Liver (tissue), 9 donors: ENCODE measurements around the gene LRMDA. TPM values are rescaled to one million over a fixed set of nuclear protein-coding genes. Genes with fewer than 3 reads are reported as not detected.

Source experiments
- DNase-seq: peaks from one replicate; pipeline ENCODE4 v3.0.0-alpha.2; 2017; ENCODE audit warnings: low spot score
- H3K27ac ChIP-seq, 2 donors: one replicate each; pipeline ENCODE4 v1.7.0; 2013; ENCODE audit warnings: inconsistent platforms in 2 of 2, low read length in 2 of 2, control low read depth in 1 of 2, low read depth in 1 of 2, mild to moderate bottlenecking in 1 of 2
- H3K27me3 ChIP-seq, 4 donors: one replicate each; pipeline versions ENCODE4 v1.6.1 to v1.7.0; 2013; ENCODE audit warnings: low read length in 3 of 4, inconsistent platforms in 1 of 4, mild to moderate bottlenecking in 1 of 4, moderate library complexity in 1 of 4; ENCODE audit not compliant: control insufficient read depth in 4 of 4, insufficient read depth in 4 of 4
- H3K36me3 ChIP-seq, 4 donors: one replicate each; pipeline versions ENCODE4 v1.6.1 to v1.7.0; 2013; ENCODE audit warnings: low read length in 3 of 4, mild to moderate bottlenecking in 3 of 4, low read depth in 1 of 4, moderate library complexity in 1 of 4; ENCODE audit not compliant: control insufficient read depth in 4 of 4, insufficient read depth in 3 of 4
- H3K4me1 ChIP-seq, 4 donors: one replicate each; pipeline versions ENCODE4 v1.6.1 to v1.7.0; 2013; ENCODE audit warnings: low read length in 3 of 4, mild to moderate bottlenecking in 3 of 4, moderate library complexity in 1 of 4; ENCODE audit not compliant: control insufficient read depth in 4 of 4, insufficient read depth in 4 of 4
- H3K4me3 ChIP-seq, 3 donors: one replicate each; pipeline versions ENCODE4 v1.6.1 to v1.7.0; 2013; ENCODE audit warnings: low read length in 3 of 3, control low read depth in 1 of 3, low read depth in 1 of 3, mild to moderate bottlenecking in 1 of 3
- H3K9ac ChIP-seq, 2 donors: one replicate each; pipeline ENCODE4 v1.7.0; 2013; ENCODE audit warnings: low read length in 2 of 2, mild to moderate bottlenecking in 2 of 2, moderate library complexity in 2 of 2, control low read depth in 1 of 2, low read depth in 1 of 2
- H3K9me3 ChIP-seq, 4 donors: one replicate each; pipeline versions ENCODE4 v1.6.1 to v1.7.0; 2013; ENCODE audit warnings: low read length in 3 of 4; ENCODE audit not compliant: control insufficient read depth in 4 of 4
- ATF3 ChIP-seq: IDR thresholded peaks from 2 replicates; pipeline ENCODE4 v1.6.1; 2016; ENCODE audit warnings: antibody characterized with exemption
- EGR1 ChIP-seq, 2 donors: IDR thresholded peaks; 2 replicates each; pipeline ENCODE4 v1.6.1; 2016 to 2018; ENCODE audit warnings: antibody characterized with exemption in 2 of 2, low read depth in 2 of 2
- FOXA1 ChIP-seq: IDR thresholded peaks from 2 replicates; pipeline ENCODE4 v1.6.1; 2016; ENCODE audit warnings: antibody characterized with exemption
- FOXA2 ChIP-seq: IDR thresholded peaks from 2 replicates; pipeline ENCODE4 v1.6.1; 2016; ENCODE audit warnings: antibody characterized with exemption
- GABPA ChIP-seq, 2 donors: IDR thresholded peaks in 1 of 2; conservative IDR thresholded peaks in 1 of 2; 2 replicates each; pipeline ENCODE4 v1.6.1; 2016; ENCODE audit warnings: antibody characterized with exemption in 2 of 2, mild to moderate bottlenecking in 1 of 2, moderate library complexity in 1 of 2
- HNF4A ChIP-seq, 2 donors: conservative IDR thresholded peaks; 2 replicates each; pipeline ENCODE4 v1.6.1; 2016; ENCODE audit warnings: antibody characterized with exemption in 2 of 2, mild to moderate bottlenecking in 2 of 2
- HNF4G ChIP-seq: IDR thresholded peaks from 2 replicates; pipeline ENCODE4 v1.6.1; 2016; ENCODE audit warnings: antibody characterized with exemption
- JUND ChIP-seq, 2 donors: IDR thresholded peaks; 2 replicates each; pipeline ENCODE4 v1.6.1; 2016; ENCODE audit warnings: antibody characterized with exemption in 2 of 2
- NR2F2 ChIP-seq: IDR thresholded peaks from 2 replicates; pipeline ENCODE4 v1.6.1; 2016; ENCODE audit warnings: antibody characterized with exemption
- RAD21 ChIP-seq, 2 donors: IDR thresholded peaks; 2 replicates each; pipeline ENCODE4 v1.6.1; 2016; ENCODE audit warnings: antibody characterized with exemption in 2 of 2, mild to moderate bottlenecking in 2 of 2
- RXRA ChIP-seq, 2 donors: IDR thresholded peaks; 2 replicates each; pipeline ENCODE4 v1.6.1; 2017 to 2018; ENCODE audit warnings: antibody characterized with exemption in 2 of 2, mild to moderate bottlenecking in 1 of 2
- SP1 ChIP-seq: IDR thresholded peaks from 2 replicates; pipeline ENCODE4 v1.6.1; 2018; ENCODE audit warnings: antibody characterized with exemption, mild to moderate bottlenecking
- TAF1 ChIP-seq: conservative IDR thresholded peaks from 2 replicates; pipeline ENCODE4 v1.6.1; 2016; ENCODE audit warnings: antibody characterized with exemption, mild to moderate bottlenecking
- YY1 ChIP-seq: IDR thresholded peaks from 2 replicates; pipeline ENCODE4 v1.6.1; 2016; ENCODE audit warnings: antibody characterized with exemption, mild to moderate bottlenecking
- WGBS: extraction: QIAGEN DNeasy Blood & Tissue Kit; methylation state at CpG from one replicate; pipeline ENCODE4 v1.1.7; 2013; 5-methylcytosine and 5-hydroxymethylcytosine counted together
- polyA plus RNA-seq, 2 donors: library from polyadenylated mRNA; stranded (reverse) in 1 of 2; unstranded in 1 of 2; fragments of 200-250 nt in 1 of 2; fragments of >200 nt in 1 of 2; fragmentation: Nextera tagmentation in 1 of 2; extraction: Ambion mirVana in 1 of 2; gene quantifications; one replicate each; pipeline versions ENCODE4 v1.2.1 to v1.2.3, GENCODE V29; 2013 to 2015
- total RNA-seq, 2 donors: library from RNA; depleted of rRNA; stranded (reverse); fragments of >200 nt; gene quantifications; one replicate each; pipeline ENCODE4 v1.2.3, GENCODE V29; 2014
- TF ChIP-seq, protein P1 (sequence below): fragments of 150-350 bp; IDR thresholded peaks from 2 replicates; pipeline ENCODE4 v1.5.1; 2017; ENCODE audit warnings: improper control_type of control experiment, low read depth, low read length; ENCODE audit not compliant: missing input control
- TF ChIP-seq, protein P2 (sequence below): IDR thresholded peaks from 2 replicates; pipeline ENCODE4 v1.6.1; 2016; ENCODE audit warnings: antibody characterized with exemption, mild to moderate bottlenecking
- TF ChIP-seq, protein P3 (sequence below): IDR thresholded peaks from 2 replicates; pipeline ENCODE4 v1.6.1; 2016; ENCODE audit warnings: antibody characterized with exemption
- TF ChIP-seq, protein P4 (sequence below): IDR thresholded peaks from 2 replicates; pipeline ENCODE4 v1.6.1; 2016; ENCODE audit warnings: antibody characterized with exemption
- donor health status: healthy.
- donor health status: healthy.
- donor health status: healthy.
- donor health status: healthy.
- donor health status: healthy.

The LRMDA gene
- total and polyA plus RNA-seq, 4 donors = 7.9 to 15.8 (median 11.3) TPM

DNA sequence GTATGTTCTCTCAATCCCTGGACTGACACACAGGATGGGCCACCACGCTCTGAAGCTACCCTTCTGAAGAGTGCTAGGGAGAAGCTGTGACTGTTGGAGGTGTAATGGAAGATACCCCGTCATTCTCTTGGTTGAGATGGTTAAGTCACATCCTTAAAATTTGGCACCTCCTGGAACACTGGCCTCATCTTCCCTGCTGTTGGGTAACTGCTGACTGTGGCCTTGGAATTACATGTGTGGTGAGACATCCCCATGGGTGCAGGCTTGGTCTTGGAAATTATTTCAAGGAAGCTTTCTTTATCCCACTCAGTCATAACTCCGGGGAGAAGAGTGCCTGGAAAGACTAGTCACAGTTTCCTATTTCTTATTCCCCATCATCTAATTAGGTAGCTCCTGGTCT lies 62.0 kb downstream of the LRMDA start:
- H3K27ac ChIP-seq = no peak overlapping the region
- no peak for DNase-seq
- H3K9me3 ChIP-seq = no peaks in the 10 kb centered on the region
- H3K36me3 ChIP-seq = peaks cover 0 to 3% (median 0%) of the 10 kb centered on the region in 4 donors
- WGBS = 97% methylated on average over 3 of the region's 3 CpGs
- no peak for TF ChIP-seq SP1
- no peak for TF ChIP-seq HNF4G
- TF ChIP-seq FOXA2 = no peak
- no peak for TF ChIP-seq NR2F2
- TF ChIP-seq GABPA (IDR thresholded peaks at IDR 0.05 in 1 of 2, conservative IDR thresholded peaks at IDR 0.05 in 1 of 2) = no peak
- no peak for TF ChIP-seq JUND (IDR thresholded peaks at IDR 0.05)
- TF ChIP-seq YY1 = no peak
- no peak for TF ChIP-seq TAF1
- no peak for TF ChIP-seq ATF3
- TF ChIP-seq, protein P1, sequence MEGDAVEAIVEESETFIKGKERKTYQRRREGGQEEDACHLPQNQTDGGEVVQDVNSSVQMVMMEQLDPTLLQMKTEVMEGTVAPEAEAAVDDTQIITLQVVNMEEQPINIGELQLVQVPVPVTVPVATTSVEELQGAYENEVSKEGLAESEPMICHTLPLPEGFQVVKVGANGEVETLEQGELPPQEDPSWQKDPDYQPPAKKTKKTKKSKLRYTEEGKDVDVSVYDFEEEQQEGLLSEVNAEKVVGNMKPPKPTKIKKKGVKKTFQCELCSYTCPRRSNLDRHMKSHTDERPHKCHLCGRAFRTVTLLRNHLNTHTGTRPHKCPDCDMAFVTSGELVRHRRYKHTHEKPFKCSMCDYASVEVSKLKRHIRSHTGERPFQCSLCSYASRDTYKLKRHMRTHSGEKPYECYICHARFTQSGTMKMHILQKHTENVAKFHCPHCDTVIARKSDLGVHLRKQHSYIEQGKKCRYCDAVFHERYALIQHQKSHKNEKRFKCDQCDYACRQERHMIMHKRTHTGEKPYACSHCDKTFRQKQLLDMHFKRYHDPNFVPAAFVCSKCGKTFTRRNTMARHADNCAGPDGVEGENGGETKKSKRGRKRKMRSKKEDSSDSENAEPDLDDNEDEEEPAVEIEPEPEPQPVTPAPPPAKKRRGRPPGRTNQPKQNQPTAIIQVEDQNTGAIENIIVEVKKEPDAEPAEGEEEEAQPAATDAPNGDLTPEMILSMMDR = no peak
- TF ChIP-seq HNF4A (conservative IDR thresholded peaks at IDR 0.05) = no peak
- TF ChIP-seq, protein P2, sequence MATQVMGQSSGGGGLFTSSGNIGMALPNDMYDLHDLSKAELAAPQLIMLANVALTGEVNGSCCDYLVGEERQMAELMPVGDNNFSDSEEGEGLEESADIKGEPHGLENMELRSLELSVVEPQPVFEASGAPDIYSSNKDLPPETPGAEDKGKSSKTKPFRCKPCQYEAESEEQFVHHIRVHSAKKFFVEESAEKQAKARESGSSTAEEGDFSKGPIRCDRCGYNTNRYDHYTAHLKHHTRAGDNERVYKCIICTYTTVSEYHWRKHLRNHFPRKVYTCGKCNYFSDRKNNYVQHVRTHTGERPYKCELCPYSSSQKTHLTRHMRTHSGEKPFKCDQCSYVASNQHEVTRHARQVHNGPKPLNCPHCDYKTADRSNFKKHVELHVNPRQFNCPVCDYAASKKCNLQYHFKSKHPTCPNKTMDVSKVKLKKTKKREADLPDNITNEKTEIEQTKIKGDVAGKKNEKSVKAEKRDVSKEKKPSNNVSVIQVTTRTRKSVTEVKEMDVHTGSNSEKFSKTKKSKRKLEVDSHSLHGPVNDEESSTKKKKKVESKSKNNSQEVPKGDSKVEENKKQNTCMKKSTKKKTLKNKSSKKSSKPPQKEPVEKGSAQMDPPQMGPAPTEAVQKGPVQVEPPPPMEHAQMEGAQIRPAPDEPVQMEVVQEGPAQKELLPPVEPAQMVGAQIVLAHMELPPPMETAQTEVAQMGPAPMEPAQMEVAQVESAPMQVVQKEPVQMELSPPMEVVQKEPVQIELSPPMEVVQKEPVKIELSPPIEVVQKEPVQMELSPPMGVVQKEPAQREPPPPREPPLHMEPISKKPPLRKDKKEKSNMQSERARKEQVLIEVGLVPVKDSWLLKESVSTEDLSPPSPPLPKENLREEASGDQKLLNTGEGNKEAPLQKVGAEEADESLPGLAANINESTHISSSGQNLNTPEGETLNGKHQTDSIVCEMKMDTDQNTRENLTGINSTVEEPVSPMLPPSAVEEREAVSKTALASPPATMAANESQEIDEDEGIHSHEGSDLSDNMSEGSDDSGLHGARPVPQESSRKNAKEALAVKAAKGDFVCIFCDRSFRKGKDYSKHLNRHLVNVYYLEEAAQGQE = no peak
- TF ChIP-seq FOXA1 = no peak
- TF ChIP-seq, protein P3, sequence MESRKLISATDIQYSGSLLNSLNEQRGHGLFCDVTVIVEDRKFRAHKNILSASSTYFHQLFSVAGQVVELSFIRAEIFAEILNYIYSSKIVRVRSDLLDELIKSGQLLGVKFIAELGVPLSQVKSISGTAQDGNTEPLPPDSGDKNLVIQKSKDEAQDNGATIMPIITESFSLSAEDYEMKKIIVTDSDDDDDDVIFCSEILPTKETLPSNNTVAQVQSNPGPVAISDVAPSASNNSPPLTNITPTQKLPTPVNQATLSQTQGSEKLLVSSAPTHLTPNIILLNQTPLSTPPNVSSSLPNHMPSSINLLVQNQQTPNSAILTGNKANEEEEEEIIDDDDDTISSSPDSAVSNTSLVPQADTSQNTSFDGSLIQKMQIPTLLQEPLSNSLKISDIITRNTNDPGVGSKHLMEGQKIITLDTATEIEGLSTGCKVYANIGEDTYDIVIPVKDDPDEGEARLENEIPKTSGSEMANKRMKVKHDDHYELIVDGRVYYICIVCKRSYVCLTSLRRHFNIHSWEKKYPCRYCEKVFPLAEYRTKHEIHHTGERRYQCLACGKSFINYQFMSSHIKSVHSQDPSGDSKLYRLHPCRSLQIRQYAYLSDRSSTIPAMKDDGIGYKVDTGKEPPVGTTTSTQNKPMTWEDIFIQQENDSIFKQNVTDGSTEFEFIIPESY = no peak
- TF ChIP-seq RXRA (IDR thresholded peaks at IDR 0.05) = no peak
- no peak for TF ChIP-seq EGR1 (IDR thresholded peaks at IDR 0.05; ENCODE audit: low read depth in 2 of 2)
- TF ChIP-seq, protein P4, sequence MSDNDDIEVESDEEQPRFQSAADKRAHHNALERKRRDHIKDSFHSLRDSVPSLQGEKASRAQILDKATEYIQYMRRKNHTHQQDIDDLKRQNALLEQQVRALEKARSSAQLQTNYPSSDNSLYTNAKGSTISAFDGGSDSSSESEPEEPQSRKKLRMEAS = no peak
- no peak for TF ChIP-seq RAD21 (IDR thresholded peaks at IDR 0.05)
- no peak overlapping the region for H3K9ac ChIP-seq
- H3K27me3 ChIP-seq = no peaks in the 10 kb centered on the region
- no peak overlapping the region for H3K4me3 ChIP-seq
- H3K4me1 ChIP-seq = no peaks in the 10 kb centered on the region
